OCI-LY1 (cell line): Measurements from ENCODE around the gene NMBR.

ENCODE experiments used
- CTCF ChIP-seq: fragments of 200-600 bp; sonication (generic), shearing (Covaris generic); IDR thresholded peaks from 2 replicates; pipeline ENCODE4 v1.5.1; 2017; ENCODE audit warnings: mild to moderate bottlenecking, antibody characterized with exemption, low read length, moderate library complexity, mixed read lengths
- EZH2 ChIP-seq: fragments of 200-600 bp; sonication (generic), shearing (Covaris generic); IDR thresholded peaks from 2 replicates; pipeline ENCODE4 v1.8.0; 2017; ENCODE audit warnings: borderline replicate concordance, mixed run types, mild to moderate bottlenecking, antibody characterized with exemption, low read length, moderate library complexity, mixed read lengths

GRCh38 chr6:142189057-142189456 lies 42.1 kb upstream of the NMBR start:
- TF ChIP-seq CTCF = no peak
- no peak for TF ChIP-seq EZH2
